ENCODE results near the gene SP7.
"Not testable (repeated sequence)": the region's sequence is repeated elsewhere in the genome, so short reads cannot be mapped to it uniquely, and the experiment has no call there.

SP7 gene

DNA sequence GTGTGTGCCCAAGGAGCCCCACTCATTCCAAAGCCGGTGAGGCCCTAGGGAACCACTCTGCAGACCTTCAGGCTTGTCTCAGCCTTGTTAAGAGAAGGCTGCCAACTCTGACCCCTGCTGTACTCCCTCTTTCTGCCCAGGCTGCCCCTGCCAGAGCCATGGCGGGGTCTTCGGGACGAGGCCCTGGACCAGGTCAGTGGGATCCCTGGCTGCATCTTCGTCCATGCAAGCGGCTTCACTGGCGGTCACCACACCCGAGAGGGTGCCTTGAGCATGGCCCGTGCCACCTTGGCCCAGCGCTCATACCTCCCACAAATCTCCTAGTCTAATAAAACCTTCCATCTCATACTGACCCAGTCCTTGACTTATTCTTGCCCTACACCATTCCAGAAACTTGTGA is 29.3 kb downstream of the SP7 start:
- H3K36me3 ChIP-seq (ENCODE audit: insufficient read depth, low read depth, low read length), result peaks cover 75% of the 10 kb centered on the region
- H3K4me1 ChIP-seq (ENCODE audit: insufficient read depth, low read length), result no peaks in the 10 kb centered on the region
- H3K27ac ChIP-seq (ENCODE audit: low read length), result no peak overlapping the region
- no peak overlapping the region for H3K4me3 ChIP-seq (ENCODE audit: low read length)
- no peaks in the 10 kb centered on the region for H3K9me3 ChIP-seq (ENCODE audit: insufficient read depth, low read depth, low read length)
- H3K27me3 ChIP-seq (ENCODE audit: insufficient read depth, low read length), result no peaks in the 10 kb centered on the region
- H3K9ac ChIP-seq (ENCODE audit: low read depth, low read length), result no peak overlapping the region

DNA sequence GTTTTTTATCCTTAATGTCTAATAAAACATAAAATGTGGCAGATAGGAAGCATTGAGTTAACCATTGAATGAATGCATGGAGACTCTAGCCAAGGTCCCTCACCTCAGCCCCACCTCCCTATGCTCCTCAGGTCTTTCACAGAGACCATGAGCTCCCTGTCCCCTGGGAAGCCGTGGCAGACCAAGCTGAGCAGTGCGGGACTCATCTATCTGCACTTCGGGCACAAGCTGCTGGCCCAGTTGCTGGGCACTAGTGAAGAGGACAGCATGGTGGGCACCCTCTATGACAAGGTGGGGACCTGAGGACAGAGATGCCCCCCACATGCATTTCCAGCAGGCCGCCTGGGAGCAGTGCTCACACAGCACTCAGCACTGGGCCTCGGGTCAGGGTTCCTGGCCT is 33.3 kb downstream of the SP7 start:
- Histone ChIP-seq H3K36me3 (ENCODE audit: insufficient read depth, low read depth, low read length) (peaks cover 68% of the 10 kb centered on the region), H3K27ac (ENCODE audit: low read length) (no peak overlapping the region), H3K4me3 (ENCODE audit: low read length) (no peak overlapping the region), H3K9ac (ENCODE audit: low read depth, low read length) (no peak overlapping the region), H3K4me1 (ENCODE audit: insufficient read depth, low read length) (no peaks in the 10 kb centered on the region), H3K27me3 (ENCODE audit: insufficient read depth, low read length) (no peaks in the 10 kb centered on the region), H3K9me3 (ENCODE audit: insufficient read depth, low read depth, low read length) (no peaks in the 10 kb centered on the region)

GRCh38 chr12:53300187-53300586 is 36.0 kb downstream of the SP7 start:
- Histone ChIP-seq H3K9me3 (ENCODE audit: insufficient read depth, low read depth, low read length) (no peaks in the 10 kb centered on the region), H3K36me3 (ENCODE audit: insufficient read depth, low read depth, low read length) (peaks cover 54% of the 10 kb centered on the region), H3K27me3 (ENCODE audit: insufficient read depth, low read length) (no peaks in the 10 kb centered on the region), H3K9ac (ENCODE audit: low read depth, low read length) (peak overlapping the region; percentile 95), H3K27ac (ENCODE audit: low read length) (no peak overlapping the region), H3K4me3 (ENCODE audit: low read length) (peak overlapping the region; percentile 95), H3K4me1 (ENCODE audit: insufficient read depth, low read length) (no peaks in the 10 kb centered on the region)

DNA sequence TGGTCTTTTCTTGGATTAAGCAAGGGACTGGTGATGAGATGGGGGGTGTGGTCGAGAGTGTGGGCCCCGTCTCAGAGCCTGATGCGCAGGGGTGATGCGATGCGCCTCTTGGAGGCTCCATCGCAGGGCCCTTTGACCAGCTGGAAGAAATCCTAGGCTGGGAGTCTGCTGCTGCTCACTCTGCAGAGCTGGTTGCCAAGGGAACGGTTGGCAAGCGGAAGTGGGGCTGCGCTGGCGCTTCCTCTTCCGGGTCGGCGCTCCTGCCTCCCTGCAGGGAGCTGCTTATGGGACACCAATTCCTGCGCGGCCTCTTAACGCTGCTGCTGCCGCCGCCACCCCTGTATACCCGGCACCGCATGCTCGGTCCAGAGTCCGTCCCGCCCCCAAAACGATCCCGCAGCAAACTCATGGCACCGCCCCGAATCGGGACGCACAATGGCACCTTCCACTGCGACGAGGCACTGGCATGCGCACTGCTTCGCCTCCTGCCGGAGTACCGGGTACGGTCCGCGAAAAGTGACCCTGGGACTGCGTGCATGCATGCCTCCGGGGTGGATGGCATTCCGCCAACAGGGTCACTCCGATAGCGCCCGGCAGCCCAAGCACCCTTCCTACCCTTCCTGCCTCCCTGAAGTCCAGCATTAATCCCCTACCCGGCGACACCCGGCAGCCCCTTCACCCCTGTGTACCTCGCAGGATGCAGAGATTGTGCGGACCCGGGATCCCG is 36.5 kb downstream of the SP7 start, which contains the start of gene MYG1:
MYG1 (plus strand) TSS at position 242 of the 727 bp plus-strand sequence; CDS start at position 285, 43 bp downstream.
- no peaks in the 10 kb centered on the region for H3K27me3 ChIP-seq (ENCODE audit: insufficient read depth, low read length)
- H3K36me3 ChIP-seq (ENCODE audit: insufficient read depth, low read depth, low read length), result peaks cover 51% of the 10 kb centered on the region
- no peak within 1 kb of the TSS for H3K27ac ChIP-seq (ENCODE audit: low read length)
- peak within 1 kb of the TSS; percentile 95 for H3K4me3 ChIP-seq (ENCODE audit: low read length)
- no peaks in the 10 kb centered on the region for H3K9me3 ChIP-seq (ENCODE audit: insufficient read depth, low read depth, low read length)
- peak within 1 kb of the TSS; percentile 95 for H3K9ac ChIP-seq (ENCODE audit: low read depth, low read length)
- H3K4me1 ChIP-seq (ENCODE audit: insufficient read depth, low read length), result no peaks in the 10 kb centered on the region; the same call in 1 of the 2 replicates

DNA sequence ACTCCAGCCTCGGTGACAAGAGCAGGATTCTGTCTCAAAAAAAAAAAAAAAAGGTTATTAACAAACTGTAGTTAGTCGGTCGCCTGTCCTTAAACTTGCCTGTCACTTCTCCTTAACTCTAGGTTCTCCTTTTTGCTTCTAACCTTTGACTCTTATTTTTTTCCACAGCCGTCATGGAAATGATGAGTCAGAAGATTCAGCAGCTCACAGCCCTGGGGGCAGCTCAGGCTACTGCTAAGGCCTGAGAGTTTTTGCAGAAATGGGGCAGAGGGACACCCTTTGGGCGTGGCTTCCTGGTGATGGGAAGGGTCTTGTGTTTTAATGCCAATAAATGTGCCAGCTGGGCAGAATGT is 37.1 kb downstream of the SP7 start:
- Histone ChIP-seq H3K27me3 (ENCODE audit: insufficient read depth, low read length) (no peaks in the 10 kb centered on the region), H3K9ac (ENCODE audit: low read depth, low read length) (peak overlapping the region; percentile 95; the same call in 1 of the 2 replicates), H3K4me3 (ENCODE audit: low read length) (peak overlapping the region; percentile 95; the same call in 1 of the 2 replicates), H3K9me3 (ENCODE audit: insufficient read depth, low read depth, low read length) (no peaks in the 10 kb centered on the region), H3K27ac (ENCODE audit: low read length) (no peak overlapping the region), H3K36me3 (ENCODE audit: insufficient read depth, low read depth, low read length) (peaks cover 55% of the 10 kb centered on the region), H3K4me1 (ENCODE audit: insufficient read depth, low read length) (no peaks in the 10 kb centered on the region; the same call in 1 of the 2 replicates)

GRCh38 chr12:53298164-53298563 is 38.0 kb downstream of the SP7 start:
- no peak overlapping the region for H3K9ac ChIP-seq (ENCODE audit: low read depth, low read length)
- H3K4me1 ChIP-seq (ENCODE audit: insufficient read depth, low read length), result no peaks in the 10 kb centered on the region; the same call in 1 of the 2 replicates
- peaks cover 56% of the 10 kb centered on the region for H3K36me3 ChIP-seq (ENCODE audit: insufficient read depth, low read depth, low read length)
- H3K4me3 ChIP-seq (ENCODE audit: low read length), result no peak overlapping the region
- H3K9me3 ChIP-seq (ENCODE audit: insufficient read depth, low read depth, low read length), result no peaks in the 10 kb centered on the region
- no peak overlapping the region for H3K27ac ChIP-seq (ENCODE audit: low read length)
- H3K27me3 ChIP-seq (ENCODE audit: insufficient read depth, low read length), result no peaks in the 10 kb centered on the region

- not testable (repeated sequence) for H3K9ac ChIP-seq (ENCODE audit: low read depth, low read length); H3K4me1 ChIP-seq (ENCODE audit: insufficient read depth, low read length); H3K27me3 ChIP-seq (ENCODE audit: insufficient read depth, low read length); H3K4me3 ChIP-seq (ENCODE audit: low read length); H3K27ac ChIP-seq (ENCODE audit: low read length); H3K9me3 ChIP-seq (ENCODE audit: insufficient read depth, low read depth, low read length)
- peaks cover 56% of the 10 kb centered on the region for H3K36me3 ChIP-seq (ENCODE audit: insufficient read depth, low read depth, low read length)
Measured at GRCh38 chr12:53297106-53297505, 39.0 kb downstream of the SP7 start.

DNA sequence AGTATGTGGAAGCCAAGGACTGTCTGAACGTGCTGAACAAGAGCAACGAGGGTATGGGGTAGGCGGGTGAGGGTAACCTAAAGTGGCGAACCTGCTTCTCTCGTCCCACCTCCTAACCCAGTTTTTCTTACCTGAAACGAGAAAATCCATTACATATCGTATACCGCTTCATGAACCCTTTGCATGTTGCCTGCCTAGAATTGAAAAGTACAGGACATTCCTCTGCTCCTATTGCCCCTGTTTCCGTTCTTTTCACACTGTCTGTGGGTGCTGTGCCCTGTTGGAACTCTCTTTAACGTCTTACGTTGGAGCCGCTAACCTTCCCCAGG is 40.3 kb downstream of the SP7 start:
- Histone ChIP-seq H3K27me3 (ENCODE audit: insufficient read depth, low read length) (no peaks in the 10 kb centered on the region), H3K27ac (ENCODE audit: low read length) (peak overlapping the region; percentile 20), H3K4me3 (ENCODE audit: low read length) (peak overlapping the region; percentile 93), H3K4me1 (ENCODE audit: insufficient read depth, low read length) (no peaks in the 10 kb centered on the region; the same call in 1 of the 2 replicates), H3K9me3 (ENCODE audit: insufficient read depth, low read depth, low read length) (no peaks in the 10 kb centered on the region), H3K36me3 (ENCODE audit: insufficient read depth, low read depth, low read length) (peaks cover 56% of the 10 kb centered on the region), H3K9ac (ENCODE audit: low read depth, low read length) (peak overlapping the region; percentile 89)

DNA sequence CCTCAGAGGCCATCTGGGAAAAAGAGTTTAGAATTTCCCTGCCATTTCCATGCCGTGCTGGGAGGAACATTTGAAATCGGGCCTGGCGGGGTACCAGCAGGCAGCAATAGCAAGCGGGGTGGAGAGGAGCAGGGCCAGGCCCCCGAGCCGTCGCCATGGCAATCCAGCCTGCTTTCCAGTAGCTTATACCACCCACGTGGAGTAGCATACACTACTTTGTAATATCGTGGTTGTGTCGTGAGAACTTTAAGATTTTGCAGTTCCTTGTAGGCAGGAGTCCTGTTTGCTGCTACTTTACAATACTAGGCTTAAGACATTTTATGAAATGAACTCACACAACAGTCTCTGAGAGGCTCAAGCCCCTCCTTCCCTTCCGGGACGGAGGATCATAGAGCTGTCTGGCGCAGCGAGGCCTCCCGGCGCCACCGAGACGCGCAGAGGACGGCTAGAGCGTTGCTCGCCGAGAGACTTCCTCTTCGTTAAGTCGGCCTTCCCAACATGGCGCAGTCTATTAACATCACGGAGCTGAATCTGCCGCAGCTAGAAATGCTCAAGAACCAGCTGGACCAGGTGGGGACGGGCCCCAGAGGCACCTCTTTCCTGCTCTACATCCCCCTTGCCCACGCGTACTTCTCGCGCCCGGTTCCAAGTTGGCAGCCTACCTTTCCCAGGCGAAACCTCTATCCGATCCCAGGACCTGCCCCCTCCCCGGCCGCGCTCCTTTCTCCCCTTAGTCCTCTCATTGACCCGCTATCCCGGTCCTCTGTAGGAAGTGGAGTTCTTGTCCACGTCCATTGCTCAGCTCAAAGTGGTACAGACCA is 40.9 kb downstream of the SP7 start, which contains the start of gene PFDN5:
PFDN5 (plus strand) TSS at position 473 of the 821 bp plus-strand sequence; CDS start at position 499, 26 bp downstream.
- H3K9me3 ChIP-seq (ENCODE audit: insufficient read depth, low read depth, low read length), result no peaks in the 10 kb centered on the region
- peak within 1 kb of the TSS; percentile 20 for H3K27ac ChIP-seq (ENCODE audit: low read length)
- no peaks in the 10 kb centered on the region; the same call in 1 of the 2 replicates for H3K4me1 ChIP-seq (ENCODE audit: insufficient read depth, low read length)
- no peaks in the 10 kb centered on the region for H3K27me3 ChIP-seq (ENCODE audit: insufficient read depth, low read length)
- H3K36me3 ChIP-seq (ENCODE audit: insufficient read depth, low read depth, low read length), result peaks cover 62% of the 10 kb centered on the region
- H3K9ac ChIP-seq (ENCODE audit: low read depth, low read length), result peak within 1 kb of the TSS; percentile 89
- H3K4me3 ChIP-seq (ENCODE audit: low read length), result peak within 1 kb of the TSS; percentile 93

- Histone ChIP-seq H3K9me3 (ENCODE audit: insufficient read depth, low read depth, low read length) (no peaks in the 10 kb centered on the region), H3K36me3 (ENCODE audit: insufficient read depth, low read depth, low read length) (peaks cover 72% of the 10 kb centered on the region), H3K27me3 (ENCODE audit: insufficient read depth, low read length) (no peaks in the 10 kb centered on the region)
Measured at GRCh38 chr12:53292426-53292825, 43.7 kb downstream of the SP7 start.

DNA sequence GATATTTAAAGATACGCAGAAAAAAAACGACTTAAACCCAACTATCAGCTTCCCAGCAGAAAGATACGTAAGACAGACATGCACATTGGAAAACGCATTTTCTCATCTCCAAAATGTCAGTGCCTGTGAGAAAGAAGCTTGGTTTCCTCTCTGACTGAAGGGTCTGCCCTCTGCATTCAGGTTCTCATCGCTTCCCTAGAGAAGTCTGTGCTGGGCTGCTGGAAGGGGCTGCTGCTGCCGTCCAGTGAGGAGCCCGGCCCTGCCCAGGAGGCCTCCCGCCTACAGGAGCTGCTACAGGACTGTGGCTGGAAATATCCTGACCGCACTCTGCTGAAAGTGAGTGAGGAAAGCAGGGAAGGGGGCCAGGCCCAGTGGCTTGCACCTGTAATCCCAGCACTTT is 45.5 kb downstream of the SP7 start:
- H3K4me1 ChIP-seq (ENCODE audit: insufficient read depth, low read length), result no peaks in the 10 kb centered on the region; the same call in 1 of the 2 replicates
- no peaks in the 10 kb centered on the region for H3K27me3 ChIP-seq (ENCODE audit: insufficient read depth, low read length)
- H3K9me3 ChIP-seq (ENCODE audit: insufficient read depth, low read depth, low read length), result no peaks in the 10 kb centered on the region
- no peak overlapping the region for H3K9ac ChIP-seq (ENCODE audit: low read depth, low read length)
- peaks cover 75% of the 10 kb centered on the region for H3K36me3 ChIP-seq (ENCODE audit: insufficient read depth, low read depth, low read length)
- H3K4me3 ChIP-seq (ENCODE audit: low read length), result no peak overlapping the region
- no peak overlapping the region for H3K27ac ChIP-seq (ENCODE audit: low read length)

More at GRCh38 chr12:53292426-53292825, 43.7 kb downstream of the SP7 start:
- H3K27ac ChIP-seq (ENCODE audit: low read length), result no peak overlapping the region
- H3K4me3 ChIP-seq (ENCODE audit: low read length), result no peak overlapping the region
- H3K4me1 ChIP-seq (ENCODE audit: insufficient read depth, low read length), result no peaks in the 10 kb centered on the region; the same call in 1 of the 2 replicates
- H3K9ac ChIP-seq (ENCODE audit: low read depth, low read length), result no peak overlapping the region

All from iPS-20b (cell line).